BE2C (cell line): ENCODE results near the gene CHL1.

Experiments used
- DNase-seq: peaks from one replicate; pipeline ENCODE4 v3.0.0-alpha.2; 2020
- H3K27me3 ChIP-seq: fragments of 250-450 bp; sonication (Bioruptor Pico); 2 replicates; pipeline ENCODE4 v1.5.1; 2020; ENCODE audit warnings: mild to moderate bottlenecking
- H3K36me3 ChIP-seq: fragments of 250-450 bp; sonication (Bioruptor Pico); 2 replicates; pipeline ENCODE4 v1.5.1; 2020; ENCODE audit warnings: mild to moderate bottlenecking
- H3K4me1 ChIP-seq: fragments of 250-450 bp; sonication (Bioruptor Pico); 2 replicates; pipeline ENCODE4 v1.5.1; 2020
- H3K4me3 ChIP-seq: 2 replicates; pipeline ENCODE4 v1.5.1; 2011; ENCODE audit warnings: low read depth, low read length
- H3K9me3 ChIP-seq: fragments of 250-450 bp; sonication (Bioruptor Pico); 2 replicates; pipeline ENCODE4 v1.5.1; 2020
- CTCF ChIP-seq: IDR thresholded peaks from 2 replicates; pipeline ENCODE4 v1.5.1; 2012; ENCODE audit warnings: mild to moderate bottlenecking, low read depth, low read length

CHL1 gene

DNA sequence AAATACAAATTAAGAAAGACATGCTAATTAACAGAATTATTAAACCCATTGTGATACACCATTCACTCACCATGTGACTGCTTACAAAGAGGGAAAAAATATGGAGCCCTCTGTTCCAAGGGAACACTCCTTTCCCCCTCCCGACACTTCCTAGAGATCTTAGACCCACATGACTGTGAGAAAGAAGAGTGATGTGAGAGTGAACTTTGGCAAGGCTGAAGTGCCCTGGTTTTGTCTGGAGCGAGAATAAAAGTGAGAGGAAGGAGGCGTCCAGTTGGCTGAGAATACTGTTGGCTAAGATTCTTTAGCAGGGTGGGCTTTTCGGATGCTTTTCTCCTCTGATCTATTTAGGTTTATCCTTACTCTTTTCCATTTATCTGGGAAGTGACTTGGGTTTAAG is 14.1 kb downstream of the CHL1 start:
- Histone ChIP-seq H3K36me3 (no peaks in the 10 kb centered on the region), H3K9me3 (no peaks in the 10 kb centered on the region), H3K4me1 (no peaks in the 10 kb centered on the region), H3K27me3 (no peaks in the 10 kb centered on the region), H3K4me3 (no peak overlapping the region)
- TF ChIP-seq CTCF: no peak
- no peak for DNase-seq

GRCh38 chr3:212432-212831 is 15.9 kb downstream of the CHL1 start:
- no peak for DNase-seq
- Histone ChIP-seq H3K4me3 (no peak overlapping the region), H3K4me1 (no peaks in the 10 kb centered on the region), H3K27me3 (no peaks in the 10 kb centered on the region), H3K9me3 (no peaks in the 10 kb centered on the region), H3K36me3 (no peaks in the 10 kb centered on the region)
- no peak for TF ChIP-seq CTCF

DNA sequence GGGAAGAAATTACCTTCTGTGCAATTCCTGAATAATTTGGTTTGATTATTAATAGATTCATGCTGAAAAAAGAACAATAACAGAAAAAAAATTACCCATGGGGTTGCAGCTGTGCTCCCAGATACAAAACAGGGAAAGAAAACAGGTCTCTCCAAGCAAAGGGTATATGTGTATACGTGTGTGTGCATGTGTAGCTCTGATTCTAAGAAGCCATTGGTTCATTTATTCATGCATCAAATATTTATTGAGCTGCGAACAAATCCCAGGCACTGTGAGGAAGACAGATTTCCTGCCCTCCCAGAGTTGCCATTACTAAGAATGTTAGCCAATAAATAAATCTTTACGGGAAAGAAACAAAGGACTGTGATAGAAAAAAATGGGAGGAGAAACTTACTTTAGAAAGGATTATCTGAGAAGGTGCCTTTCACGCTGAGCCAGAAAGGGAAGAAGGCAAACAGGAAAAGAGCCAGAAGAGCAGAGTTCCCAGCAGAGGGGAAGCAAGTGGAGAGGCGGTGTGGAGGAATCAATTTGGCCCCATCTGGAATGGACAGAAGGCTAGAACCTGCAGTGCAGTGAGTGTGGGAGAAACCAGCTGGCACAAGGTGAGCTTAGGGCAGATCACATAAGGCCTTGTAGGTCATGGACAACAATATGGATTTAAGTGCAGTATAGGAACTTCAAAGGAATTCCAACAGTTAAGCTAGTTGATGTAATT is 20.7 kb downstream of the CHL1 start:
- no peak for TF ChIP-seq CTCF
- no peaks in the 10 kb centered on the region for H3K4me1 ChIP-seq
- DNase-seq: no peak

GRCh38 chr3:217948-218347 is 21.4 kb downstream of the CHL1 start:
- DNase-seq: no peak
- Histone ChIP-seq H3K9me3 (no peaks in the 10 kb centered on the region), H3K27me3 (no peaks in the 10 kb centered on the region), H3K4me3 (no peak overlapping the region), H3K36me3 (no peaks in the 10 kb centered on the region), H3K4me1 (no peaks in the 10 kb centered on the region)
- TF ChIP-seq CTCF: no peak

More for the DNA sequence above, 20.7 kb downstream of the CHL1 start:
- Histone ChIP-seq H3K27me3 (no peaks in the 10 kb centered on the region), H3K9me3 (no peaks in the 10 kb centered on the region), H3K4me3 (no peak overlapping the region), H3K36me3 (no peaks in the 10 kb centered on the region)

- no peak for DNase-seq
- H3K4me3 ChIP-seq: no peak overlapping the region
- no peak for TF ChIP-seq CTCF
Measured at GRCh38 chr3:228442-229182, 32.0 kb downstream of the CHL1 start.

GRCh38 chr3:229183-229661 is 32.7 kb downstream of the CHL1 start:
- Histone ChIP-seq H3K9me3 (no peaks in the 10 kb centered on the region), H3K4me3 (no peak overlapping the region), H3K4me1 (no peaks in the 10 kb centered on the region), H3K36me3 (no peaks in the 10 kb centered on the region), H3K27me3 (no peaks in the 10 kb centered on the region)
- TF ChIP-seq CTCF: no peak
- DNase-seq: no peak

More at GRCh38 chr3:228442-229182, 32.0 kb downstream of the CHL1 start:
- Histone ChIP-seq H3K36me3 (no peaks in the 10 kb centered on the region), H3K4me1 (no peaks in the 10 kb centered on the region), H3K9me3 (no peaks in the 10 kb centered on the region), H3K27me3 (no peaks in the 10 kb centered on the region)
